HFFc6 (cell line): ENCODE data around the gene CLIC6. TPM values are rescaled to one million over a fixed set of nuclear protein-coding genes. Genes with fewer than 3 reads are reported as not detected.

ENCODE experiments used
- DNase-seq: peaks from one replicate; pipeline ENCODE4 v3.0.0-alpha.2; 2018
- H3K27ac Mint-ChIP-seq: 2 replicates; pipeline ENCODE4 v1.8.0; 2020; ENCODE audit warnings: mild to moderate bottlenecking, mixed read lengths
- H3K27me3 Mint-ChIP-seq: 2 replicates; pipeline ENCODE4 v1.8.0; 2021; ENCODE audit warnings: mild to moderate bottlenecking, moderate library complexity, mixed read lengths; ENCODE audit not compliant: insufficient read depth
- H3K36me3 Mint-ChIP-seq: 2 replicates; pipeline ENCODE4 v1.8.0; 2021; ENCODE audit warnings: low read depth, mixed read lengths
- H3K4me1 Mint-ChIP-seq: 2 replicates; pipeline ENCODE4 v1.8.0; 2020; ENCODE audit warnings: low read depth, mixed read lengths
- H3K4me3 Mint-ChIP-seq: 2 replicates; pipeline ENCODE4 v1.8.0; 2020; ENCODE audit warnings: mild to moderate bottlenecking, moderate library complexity, mixed read lengths
- H3K9me3 Mint-ChIP-seq: 2 replicates; pipeline ENCODE4 v1.8.0; 2020; ENCODE audit warnings: mild to moderate bottlenecking, mixed read lengths
- total RNA-seq, 6 experiments: library from RNA; stranded (reverse); fragmentation: NEBNext Ultra II Directional; extraction: Animal tissue kit (Norgen Biotek cat#: 25700); gene quantifications; 2 replicates in 1 of 6; 3 replicates in 5 of 6; pipeline ENCODE4 v1.2.3, GENCODE V29; 2021
- TF ChIP-seq, protein P1 (sequence below): fragments of 200-600 bp; sonication (generic); IDR thresholded peaks from 2 replicates; pipeline ENCODE4 v1.5.0; 2021; ENCODE audit warnings: antibody characterized with exemption, mild to moderate bottlenecking

CLIC6 gene
- total RNA-seq, 6 experiments from 2014 or later: not detected

GRCh38 chr21:34679051-34679450 lies 10.3 kb downstream of the CLIC6 start:
- no peak for DNase-seq
- Mint-ChIP-seq H3K9me3 (peaks cover 26% of the 10 kb centered on the region), H3K36me3 (peaks cover 15% of the 10 kb centered on the region), H3K4me3 (no peak overlapping the region), H3K4me1 (no peaks in the 10 kb centered on the region), H3K27ac (no peak overlapping the region), H3K27me3 (peaks cover 29% of the 10 kb centered on the region)
- TF ChIP-seq, protein P1, sequence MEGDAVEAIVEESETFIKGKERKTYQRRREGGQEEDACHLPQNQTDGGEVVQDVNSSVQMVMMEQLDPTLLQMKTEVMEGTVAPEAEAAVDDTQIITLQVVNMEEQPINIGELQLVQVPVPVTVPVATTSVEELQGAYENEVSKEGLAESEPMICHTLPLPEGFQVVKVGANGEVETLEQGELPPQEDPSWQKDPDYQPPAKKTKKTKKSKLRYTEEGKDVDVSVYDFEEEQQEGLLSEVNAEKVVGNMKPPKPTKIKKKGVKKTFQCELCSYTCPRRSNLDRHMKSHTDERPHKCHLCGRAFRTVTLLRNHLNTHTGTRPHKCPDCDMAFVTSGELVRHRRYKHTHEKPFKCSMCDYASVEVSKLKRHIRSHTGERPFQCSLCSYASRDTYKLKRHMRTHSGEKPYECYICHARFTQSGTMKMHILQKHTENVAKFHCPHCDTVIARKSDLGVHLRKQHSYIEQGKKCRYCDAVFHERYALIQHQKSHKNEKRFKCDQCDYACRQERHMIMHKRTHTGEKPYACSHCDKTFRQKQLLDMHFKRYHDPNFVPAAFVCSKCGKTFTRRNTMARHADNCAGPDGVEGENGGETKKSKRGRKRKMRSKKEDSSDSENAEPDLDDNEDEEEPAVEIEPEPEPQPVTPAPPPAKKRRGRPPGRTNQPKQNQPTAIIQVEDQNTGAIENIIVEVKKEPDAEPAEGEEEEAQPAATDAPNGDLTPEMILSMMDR: no peak

DNA sequence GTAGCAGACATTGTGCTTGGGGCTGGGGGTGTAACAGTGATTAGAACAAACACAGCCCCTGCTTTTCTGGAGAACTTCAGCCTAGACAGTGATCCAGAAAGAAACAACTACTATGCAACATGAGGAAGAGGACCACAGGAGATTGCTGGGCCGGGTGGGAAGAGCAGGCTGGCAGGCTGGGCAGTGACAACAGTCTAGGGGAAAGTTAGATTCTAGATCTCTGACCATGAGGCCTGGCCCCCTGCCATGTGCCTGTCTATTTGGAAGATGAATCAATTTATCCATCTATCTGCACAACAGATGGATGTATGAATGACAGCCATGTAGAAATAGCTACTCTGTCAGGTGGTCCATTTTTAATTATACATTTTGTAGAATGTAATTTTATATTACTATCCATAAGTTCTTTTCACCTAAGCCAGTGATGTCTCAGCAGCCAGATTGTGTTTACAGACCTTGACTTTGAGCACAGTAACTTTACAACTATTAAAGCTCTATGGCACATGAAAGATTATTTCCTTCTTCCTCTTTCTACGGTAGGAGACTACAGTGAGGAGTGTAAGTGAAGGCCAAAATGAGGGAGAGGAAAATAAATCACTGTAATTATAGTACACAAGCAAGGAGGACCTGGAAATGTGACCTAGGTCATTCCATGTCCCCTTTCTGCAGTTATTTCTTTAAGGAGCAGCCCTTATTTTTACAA lies 15.5 kb downstream of the CLIC6 start:
- TF ChIP-seq, protein P1: no peak
- DNase-seq: no peak
- no peak overlapping the region for H3K27ac Mint-ChIP-seq
- peaks cover 5% of the 10 kb centered on the region; the same call in 1 of the 2 replicates for H3K4me1 Mint-ChIP-seq
- peaks cover 20% of the 10 kb centered on the region for H3K27me3 Mint-ChIP-seq
- peaks cover 15% of the 10 kb centered on the region for H3K36me3 Mint-ChIP-seq
- H3K4me3 Mint-ChIP-seq: no peak overlapping the region
- peaks cover 26% of the 10 kb centered on the region for H3K9me3 Mint-ChIP-seq

GRCh38 chr21:34687065-34687464 lies 18.3 kb downstream of the CLIC6 start:
- Mint-ChIP-seq H3K4me1 (peaks cover 5% of the 10 kb centered on the region; the same call in 1 of the 2 replicates), H3K36me3 (peaks cover under 1% of the 10 kb centered on the region; the same call in 1 of the 2 replicates), H3K4me3 (no peak overlapping the region), H3K9me3 (peaks cover 5% of the 10 kb centered on the region; the same call in 1 of the 2 replicates), H3K27ac (no peak overlapping the region), H3K27me3 (peaks cover 19% of the 10 kb centered on the region)
- DNase-seq: no peak
- TF ChIP-seq, protein P1: no peak

GRCh38 chr21:34687745-34688144 lies 19.0 kb downstream of the CLIC6 start:
- no peaks in the 10 kb centered on the region for H3K36me3 Mint-ChIP-seq
- H3K9me3 Mint-ChIP-seq: no peaks in the 10 kb centered on the region
- H3K4me3 Mint-ChIP-seq: no peak overlapping the region
- no peak overlapping the region for H3K27ac Mint-ChIP-seq
- TF ChIP-seq, protein P1: no peak
- no peak for DNase-seq
- peaks cover 5% of the 10 kb centered on the region; the same call in 1 of the 2 replicates for H3K4me1 Mint-ChIP-seq
- H3K27me3 Mint-ChIP-seq: peaks cover 19% of the 10 kb centered on the region

- Mint-ChIP-seq H3K27ac (no peak overlapping the region), H3K4me3 (no peak overlapping the region), H3K9me3 (no peaks in the 10 kb centered on the region), H3K27me3 (peaks cover 19% of the 10 kb centered on the region), H3K36me3 (no peaks in the 10 kb centered on the region), H3K4me1 (peaks cover 7% of the 10 kb centered on the region)
- DNase-seq: no peak
- TF ChIP-seq, protein P1: peak; percentile 79
These were observed 19.4 kb downstream of the CLIC6 start for GRCh38 chr21:34688145-34688544.
